Measurements from ENCODE around the gene LGI2. TPM values are rescaled to one million over a fixed set of nuclear protein-coding genes. Genes with fewer than 3 reads are reported as not detected.

The LGI2 gene
- total and polyA plus RNA-seq, 9 of the 15 experiments (the other 6 are each of a cell fraction or from before 2014, with no cell fraction given): 0.03 to 0.07 TPM; not detected in 7

DNA sequence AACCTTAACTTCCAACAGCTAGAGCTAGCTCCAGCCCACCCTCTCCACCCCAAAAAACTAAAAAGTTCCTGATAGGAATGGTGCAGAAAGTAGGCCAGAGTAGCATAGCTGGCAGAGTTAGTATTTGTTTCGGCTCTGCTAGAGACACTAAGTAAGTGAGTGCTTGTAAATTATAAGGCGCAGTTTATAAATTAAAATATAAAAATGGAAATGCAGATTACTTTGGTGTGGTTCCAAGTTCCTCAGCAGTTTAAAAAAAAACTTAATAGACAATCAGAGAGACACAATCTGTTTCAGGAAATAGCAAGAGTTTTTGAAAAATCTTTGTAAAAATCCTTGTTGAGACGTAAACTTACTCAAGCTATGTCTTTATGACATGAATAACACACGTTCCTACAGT is 2.8 kb upstream of the LGI2 start:
- intact Hi-C loops (cut with micrococcal nuclease) (no loop called here), in situ Hi-C loops (cut with MboI) (no loop called here)
- Histone ChIP-seq H2AFZ (ENCODE audit: low read depth, low read length) (no peak overlapping the region), H3K27me3 (ENCODE audit: control insufficient read depth in 2 of 2, insufficient read depth in 2 of 2, low read length in 2 of 2) (peaks cover 28 to 49% of the 10 kb centered on the region in 2 experiments), H3K79me2 (ENCODE audit: control insufficient read depth, insufficient read depth, low read length) (no peaks in the 10 kb centered on the region), H3K9me1 (ENCODE audit: control insufficient read depth, insufficient read depth, low read length) (peaks cover 3% of the 10 kb centered on the region), H3K9me3 (replicated peaks; ENCODE audit: control insufficient read depth, insufficient read depth, low read depth, low read length) (no peaks in the 10 kb centered on the region), H4K20me1 (replicated peaks; ENCODE audit: control insufficient read depth, insufficient read depth, low read length) (no peaks in the 10 kb centered on the region; the same call in 1 of the 2 replicates), H3K36me3 (ENCODE audit: control insufficient read depth, insufficient read depth, low read length) (no peaks in the 10 kb centered on the region), H3K4me1 (replicated peaks in 1 of 2; ENCODE audit: control insufficient read depth in 2 of 2, insufficient read depth in 2 of 2, low read length in 2 of 2) (peaks cover 0 to 5% of the 10 kb centered on the region in 2 experiments; a peak in 2 of 5 replicates), H3K4me2 (ENCODE audit: insufficient read depth, low read length) (no peak overlapping the region), H3K9ac (ENCODE audit: insufficient read depth in 1 of 2, low read depth in 2 of 2, low read length in 2 of 2) (no peak overlapping the region), H3K4me3 (no peak overlapping the region), H3K27ac (ENCODE audit: extremely low read depth, low read depth, low read length) (no peak overlapping the region)
- ATAC-seq: no peak
- 0% methylated on average over 4 of the region's 4 CpGs for WGBS (ENCODE audit: insufficient coverage, low coverage, missing lambda C conversion rate)
- ChIA-PET CTCF (ENCODE audit: low intra/inter-chr PET ratio) (no interaction called here), POLR2A (no interaction called here)
- no peak for DNase-seq (ENCODE audit: extremely low read depth in 1 of 4, low spot score in 3 of 4)
- FAIRE-seq: no peak
- BruUV-seq (replicated peaks): no TSS peak
- no peak for TF ChIP-seq ZNF695 (CRISPR knock-in tag; IDR thresholded peaks at IDR 0.05)

GRCh38 chr4:25032126-25032525 is 1.4 kb upstream of the LGI2 start:
- no peaks in the 10 kb centered on the region for H3K36me3 ChIP-seq (ENCODE audit: control insufficient read depth, insufficient read depth, low read length)
- no TSS peak for BruUV-seq (replicated peaks)
- H2AFZ ChIP-seq (ENCODE audit: low read depth, low read length): no peak overlapping the region
- H3K4me3 ChIP-seq: no peak overlapping the region
- intact Hi-C loops (cut with micrococcal nuclease) (no loop called here), in situ Hi-C loops (cut with MboI) (no loop called here)
- FAIRE-seq (no peak), ATAC-seq (no peak), DNase-seq (ENCODE audit: extremely low read depth in 1 of 4, low spot score in 3 of 4) (no peak)
- no peak overlapping the region for H3K4me2 ChIP-seq (ENCODE audit: insufficient read depth, low read length)
- H3K4me1 ChIP-seq (replicated peaks in 1 of 2; ENCODE audit: control insufficient read depth in 2 of 2, insufficient read depth in 2 of 2, low read length in 2 of 2): peaks cover 0 to 5% of the 10 kb centered on the region in 2 experiments; a peak in 2 of 5 replicates
- H3K79me2 ChIP-seq (ENCODE audit: control insufficient read depth, insufficient read depth, low read length): no peaks in the 10 kb centered on the region
- no peak for TF ChIP-seq ZNF655 (CRISPR knock-in tag; IDR thresholded peaks at IDR 0.05)
- TF ChIP-seq, protein P1, sequence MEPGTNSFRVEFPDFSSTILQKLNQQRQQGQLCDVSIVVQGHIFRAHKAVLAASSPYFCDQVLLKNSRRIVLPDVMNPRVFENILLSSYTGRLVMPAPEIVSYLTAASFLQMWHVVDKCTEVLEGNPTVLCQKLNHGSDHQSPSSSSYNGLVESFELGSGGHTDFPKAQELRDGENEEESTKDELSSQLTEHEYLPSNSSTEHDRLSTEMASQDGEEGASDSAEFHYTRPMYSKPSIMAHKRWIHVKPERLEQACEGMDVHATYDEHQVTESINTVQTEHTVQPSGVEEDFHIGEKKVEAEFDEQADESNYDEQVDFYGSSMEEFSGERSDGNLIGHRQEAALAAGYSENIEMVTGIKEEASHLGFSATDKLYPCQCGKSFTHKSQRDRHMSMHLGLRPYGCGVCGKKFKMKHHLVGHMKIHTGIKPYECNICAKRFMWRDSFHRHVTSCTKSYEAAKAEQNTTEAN (CRISPR knock-in tag; IDR thresholded peaks at IDR 0.05): no peak
- TF ChIP-seq ARID1B (IDR thresholded peaks at IDR 0.05): no peak
- no peak for TF ChIP-seq MNT (conservative IDR thresholded peaks at IDR 0.05)
- TF ChIP-seq ZNF316 (IDR thresholded peaks at IDR 0.05): 0 out of 2 replicates have a peak, but pooled peaks have one; percentile 1
- TF ChIP-seq, protein P2, sequence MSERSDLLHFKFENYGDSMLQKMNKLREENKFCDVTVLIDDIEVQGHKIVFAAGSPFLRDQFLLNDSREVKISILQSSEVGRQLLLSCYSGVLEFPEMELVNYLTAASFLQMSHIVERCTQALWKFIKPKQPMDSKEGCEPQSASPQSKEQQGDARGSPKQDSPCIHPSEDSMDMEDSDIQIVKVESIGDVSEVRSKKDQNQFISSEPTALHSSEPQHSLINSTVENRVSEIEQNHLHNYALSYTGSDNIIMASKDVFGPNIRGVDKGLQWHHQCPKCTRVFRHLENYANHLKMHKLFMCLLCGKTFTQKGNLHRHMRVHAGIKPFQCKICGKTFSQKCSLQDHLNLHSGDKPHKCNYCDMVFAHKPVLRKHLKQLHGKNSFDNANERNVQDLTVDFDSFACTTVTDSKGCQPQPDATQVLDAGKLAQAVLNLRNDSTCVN (CRISPR knock-in tag; IDR thresholded peaks at IDR 0.05): no peak
- POLR2A ChIA-PET: interaction anchor here (0.6 to 0.7 kb wide), 2 partner anchors 8 to 292 kb away, joined by 3 read pairs; no protein-coding TSS in a partner anchor
- WGBS (ENCODE audit: insufficient coverage, low coverage, missing lambda C conversion rate): 15% methylated on average over 2 of the region's 2 CpGs
- H3K27me3 ChIP-seq (ENCODE audit: control insufficient read depth in 2 of 2, insufficient read depth in 2 of 2, low read length in 2 of 2): peaks cover 29 to 54% of the 10 kb centered on the region in 2 experiments
- no peaks in the 10 kb centered on the region for H3K9me3 ChIP-seq (replicated peaks; ENCODE audit: control insufficient read depth, insufficient read depth, low read depth, low read length)
- CTCF ChIA-PET (ENCODE audit: low intra/inter-chr PET ratio): no interaction called here
- peaks cover 3% of the 10 kb centered on the region for H3K9me1 ChIP-seq (ENCODE audit: control insufficient read depth, insufficient read depth, low read length)
- H4K20me1 ChIP-seq (replicated peaks; ENCODE audit: control insufficient read depth, insufficient read depth, low read length): no peaks in the 10 kb centered on the region
- H3K9ac ChIP-seq (ENCODE audit: insufficient read depth in 1 of 2, low read depth in 2 of 2, low read length in 2 of 2): no peak overlapping the region
- H3K27ac ChIP-seq (ENCODE audit: extremely low read depth, low read depth, low read length): no peak overlapping the region
